WTC11 (cell line): ENCODE data around the gene SLC2A4. TPM values are rescaled to one million over a fixed set of nuclear protein-coding genes. Genes with fewer than 3 reads are reported as not detected.

Experiments used
- ATAC-seq: fragments of 200-7000 bp; cut with Tn5 transposase; 2 replicates; pipeline ENCODE4 v1.10.0; 2021; ENCODE audit warnings: mild to moderate bottlenecking, moderate library complexity
- CTCF ChIA-PET: fragments of 300-600 bp; sonication (Branson Sonifier 250); formaldehyde crosslinking; loops from one replicate; lab custom pipeline; 2021; ENCODE audit warnings: antibody characterized with exemption; lab: Charles Lee
- POLR2A ChIA-PET: fragments of 350-600 bp; sonication (Branson Sonifier 250); formaldehyde crosslinking; loops from one replicate; lab custom pipeline; 2021; ENCODE audit warnings: antibody characterized with exemption; lab: Charles Lee
- DNase-seq: peaks from one replicate; pipeline ENCODE4 v3.0.0; 2021; ENCODE audit warnings: low spot score
- H3K27ac Mint-ChIP-seq: 2 replicates; pipeline ENCODE4 v1.8.0; 2021; ENCODE audit warnings: mixed read lengths
- H3K27me3 Mint-ChIP-seq: 2 replicates; pipeline ENCODE4 v1.8.0; 2021; ENCODE audit warnings: low read depth, mild to moderate bottlenecking, moderate library complexity, mixed read lengths
- H3K36me3 Mint-ChIP-seq: 2 replicates; pipeline ENCODE4 v1.8.0; 2021; ENCODE audit warnings: mixed read lengths
- H3K4me1 Mint-ChIP-seq: 2 replicates; pipeline ENCODE4 v1.8.0; 2022; ENCODE audit warnings: mixed read lengths
- H3K4me3 Mint-ChIP-seq: 2 replicates; pipeline ENCODE4 v1.8.0; 2021; ENCODE audit warnings: mild to moderate bottlenecking, moderate library complexity, mixed read lengths
- H3K9me3 Mint-ChIP-seq: 2 replicates; pipeline ENCODE4 v1.8.0; 2021; ENCODE audit warnings: mixed read lengths
- AFF4 ChIP-seq: sonication (generic); formaldehyde crosslinking; IDR thresholded peaks from 2 replicates; pipeline ENCODE4 v1.8.1; 2023; ENCODE audit warnings: mild to moderate bottlenecking, missing genetic modification reagents, borderline replicate concordance
- CTCF ChIP-seq: fragments of 200-600 bp; IDR thresholded peaks from 2 replicates; pipeline ENCODE4 v1.8.0; 2022; ENCODE audit warnings: antibody characterized with exemption
- E2F4 ChIP-seq: sonication (generic); formaldehyde crosslinking; IDR thresholded peaks from 2 replicates; pipeline ENCODE4 v1.8.1; 2022; ENCODE audit warnings: low read depth, mild to moderate bottlenecking, moderate library complexity, missing genetic modification reagents, borderline replicate concordance
- E2F5 ChIP-seq: sonication (generic); formaldehyde crosslinking; IDR thresholded peaks from 2 replicates; pipeline ENCODE4 v1.8.1; 2022; ENCODE audit warnings: mild to moderate bottlenecking, moderate library complexity, missing genetic modification reagents
- ESRRA ChIP-seq: sonication (generic); formaldehyde crosslinking; IDR thresholded peaks from 2 replicates; pipeline ENCODE4 v1.8.1; 2022; ENCODE audit warnings: mild to moderate bottlenecking, missing genetic modification reagents, borderline replicate concordance
- MXD4 ChIP-seq: fragments of 250-450 bp; sonication (Bioruptor Pico); IDR thresholded peaks from 2 replicates; pipeline ENCODE4 v1.8.0; 2021; ENCODE audit warnings: mild to moderate bottlenecking, moderate library complexity, borderline replicate concordance
- NFYB ChIP-seq: sonication (generic); formaldehyde crosslinking; conservative IDR thresholded peaks from 2 replicates; pipeline ENCODE4 v1.8.0; 2022; ENCODE audit warnings: low read depth, missing genetic modification reagents
- STAT6 ChIP-seq: sonication (generic); formaldehyde crosslinking; conservative IDR thresholded peaks from 2 replicates; pipeline ENCODE4 v1.8.1; 2023; ENCODE audit warnings: mild to moderate bottlenecking, low read depth, missing genetic modification reagents, moderate library complexity
- TP53 ChIP-seq: sonication (generic); formaldehyde crosslinking; IDR thresholded peaks from 2 replicates; pipeline ENCODE4 v1.8.1; 2023; ENCODE audit warnings: mild to moderate bottlenecking, missing genetic modification reagents
- ZBTB21 ChIP-seq: sonication (generic); formaldehyde crosslinking; IDR thresholded peaks from 2 replicates; pipeline ENCODE4 v1.8.1; 2023; ENCODE audit warnings: mild to moderate bottlenecking, missing genetic modification reagents, borderline replicate concordance
- ZNF425 ChIP-seq: fragments of 250-450 bp; sonication (Bioruptor Pico); conservative IDR thresholded peaks from 2 replicates; pipeline ENCODE4 v1.9.0; 2021; ENCODE audit warnings: mild to moderate bottlenecking
- ZNF671 ChIP-seq: fragments of 250-450 bp; sonication (Bioruptor Pico); IDR thresholded peaks from 2 replicates; pipeline ENCODE4 v1.8.0; 2021; ENCODE audit warnings: mild to moderate bottlenecking
- total RNA-seq: library from RNA; stranded (reverse); gene quantifications from 3 replicates; pipeline ENCODE4 v1.2.3, GENCODE V29; 2021

Gene SLC2A4
- total RNA-seq, 1 experiment from 2014 or later = 6.4 TPM

GRCh38 chr17:7279448-7279847 lies 2.1 kb upstream of the SLC2A4 start:
- peaks cover 21% of the 10 kb centered on the region for H3K27me3 Mint-ChIP-seq

More at GRCh38 chr17:7279448-7279847, 2.1 kb upstream of the SLC2A4 start:
- DNase-seq (no peak), ATAC-seq (no peak)
- TF ChIP-seq AFF4 (CRISPR knock-in tag) (no peak), ZNF425 (CRISPR knock-in tag) (no peak), E2F4 (CRISPR knock-in tag) (no peak), STAT6 (CRISPR knock-in tag) (no peak), MXD4 (CRISPR knock-in tag) (no peak), E2F5 (no peak), NFYB (no peak), CTCF (no peak), ZNF671 (CRISPR knock-in tag) (no peak), TP53 (CRISPR knock-in tag) (no peak), ZBTB21 (no peak), ESRRA (no peak)
- peaks cover 20% of the 10 kb centered on the region for H3K4me1 Mint-ChIP-seq
- H3K27ac Mint-ChIP-seq = no peak overlapping the region
- POLR2A ChIA-PET = interaction anchor here (0.7 to 1.9 kb wide), 3 partner anchors 17 to 57 kb away, joined by 4 to 6 read pairs (median 4); partner anchors contain the start of gene CLDN7
- no peaks in the 10 kb centered on the region for H3K9me3 Mint-ChIP-seq
- CTCF ChIA-PET = interaction anchor here (0.7 to 3.4 kb wide), 9 partner anchors 12 to 408 kb away, joined by 3 to 61 read pairs (median 6); partner anchors contain the start of genes NEURL4 and TP53
- H3K36me3 Mint-ChIP-seq = no peaks in the 10 kb centered on the region
- H3K4me3 Mint-ChIP-seq = no peak overlapping the region
